OCI-LY7 (cell line): ENCODE measurements around the gene ZNF821.

Experiments
- EZH2phosphoT487 ChIP-seq: fragments of 200-600 bp; sonication (generic); IDR thresholded peaks from 2 replicates; pipeline ENCODE4 v1.6.1; 2018; ENCODE audit warnings: low read depth, borderline replicate concordance, mild to moderate bottlenecking, mixed run types, antibody characterized with exemption, low read length, moderate library complexity, mixed read lengths
- TF ChIP-seq, protein P1 (sequence below): fragments of 200-600 bp; sonication (generic); conservative IDR thresholded peaks from 2 replicates; pipeline ENCODE4 v1.5.1; 2014; ENCODE audit warnings: mild to moderate bottlenecking, antibody characterized with exemption, low read length, moderate library complexity, mixed read lengths

DNA sequence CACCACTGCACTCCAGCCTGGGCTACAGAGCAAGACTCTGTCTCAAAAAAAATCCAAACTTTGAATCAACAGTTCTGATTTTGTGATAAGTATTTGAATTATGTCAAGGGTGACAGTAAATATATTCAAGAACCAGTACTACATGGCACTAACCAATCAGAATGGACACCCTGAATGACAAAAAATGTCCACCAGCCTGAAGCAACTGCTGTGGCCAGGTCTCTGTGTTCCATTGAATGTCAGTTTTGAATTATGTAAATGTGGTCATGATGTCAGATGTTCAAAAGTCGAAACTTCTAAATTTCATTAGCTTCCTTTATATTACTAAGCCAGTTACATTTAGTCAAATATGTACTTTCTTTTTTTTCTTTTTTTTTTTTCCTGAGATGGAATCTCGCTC, 53.6 kb downstream of the ZNF821 start:
- TF ChIP-seq, protein P1, sequence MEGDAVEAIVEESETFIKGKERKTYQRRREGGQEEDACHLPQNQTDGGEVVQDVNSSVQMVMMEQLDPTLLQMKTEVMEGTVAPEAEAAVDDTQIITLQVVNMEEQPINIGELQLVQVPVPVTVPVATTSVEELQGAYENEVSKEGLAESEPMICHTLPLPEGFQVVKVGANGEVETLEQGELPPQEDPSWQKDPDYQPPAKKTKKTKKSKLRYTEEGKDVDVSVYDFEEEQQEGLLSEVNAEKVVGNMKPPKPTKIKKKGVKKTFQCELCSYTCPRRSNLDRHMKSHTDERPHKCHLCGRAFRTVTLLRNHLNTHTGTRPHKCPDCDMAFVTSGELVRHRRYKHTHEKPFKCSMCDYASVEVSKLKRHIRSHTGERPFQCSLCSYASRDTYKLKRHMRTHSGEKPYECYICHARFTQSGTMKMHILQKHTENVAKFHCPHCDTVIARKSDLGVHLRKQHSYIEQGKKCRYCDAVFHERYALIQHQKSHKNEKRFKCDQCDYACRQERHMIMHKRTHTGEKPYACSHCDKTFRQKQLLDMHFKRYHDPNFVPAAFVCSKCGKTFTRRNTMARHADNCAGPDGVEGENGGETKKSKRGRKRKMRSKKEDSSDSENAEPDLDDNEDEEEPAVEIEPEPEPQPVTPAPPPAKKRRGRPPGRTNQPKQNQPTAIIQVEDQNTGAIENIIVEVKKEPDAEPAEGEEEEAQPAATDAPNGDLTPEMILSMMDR, result no peak
- no peak for TF ChIP-seq EZH2phosphoT487
